SU-DHL-6 (cell line): Measurements from ENCODE around the gene TMEM235.

Experiments
- H2AFZ ChIP-seq: fragments of 200-600 bp; sonication (generic); 2 replicates; pipeline ENCODE4 v1.6.1; 2014; ENCODE audit warnings: low read depth, mild to moderate bottlenecking, moderate library complexity, mixed read lengths, antibody characterized with exemption, low read length; ENCODE audit not compliant: severe bottlenecking
- H3F3A ChIP-seq: fragments of 200-600 bp; shearing (Covaris generic); 2 replicates; pipeline ENCODE4 v1.6.0; 2016; ENCODE audit warnings: antibody characterized with exemption, mild to moderate bottlenecking; ENCODE audit not compliant: insufficient read depth
- H3K27ac ChIP-seq: fragments of 200-600 bp; sonication (generic); 2 replicates; pipeline ENCODE4 v1.5.1; 2016; ENCODE audit warnings: low read depth, mild to moderate bottlenecking, low read length, moderate library complexity, mixed read lengths
- H3K27me3 ChIP-seq: fragments of 200-600 bp; sonication (generic), shearing (Covaris generic); 2 replicates; pipeline ENCODE4 v1.6.0; 2014; ENCODE audit warnings: mild to moderate bottlenecking, low read length
- H3K36me3 ChIP-seq: fragments of 200-600 bp; sonication (generic); 2 replicates; pipeline ENCODE4 v1.6.1; 2014; ENCODE audit warnings: mild to moderate bottlenecking, low read length, mixed read lengths
- H3K4me2 ChIP-seq: fragments of 300-600, 200-600 bp; shearing (Covaris generic), sonication (generic); 2 replicates; pipeline ENCODE4 v1.6.0; 2014; ENCODE audit warnings: low read length, low read depth, mild to moderate bottlenecking; ENCODE audit not compliant: poor library complexity, severe bottlenecking
- H3K4me3 ChIP-seq: fragments of 200-600 bp; sonication (generic); 2 replicates; pipeline ENCODE4 v1.5.1; 2014; ENCODE audit warnings: antibody characterized with exemption, low read length, mild to moderate bottlenecking, mixed read lengths; ENCODE audit not compliant: insufficient read depth, poor library complexity, severe bottlenecking
- H3K79me2 ChIP-seq: fragments of 200-600 bp; sonication (generic); 2 replicates; pipeline ENCODE4 v1.6.1; 2014; ENCODE audit warnings: mild to moderate bottlenecking, low read length, moderate library complexity; ENCODE audit not compliant: insufficient read depth
- H3K9ac ChIP-seq: fragments of 200-600 bp; sonication (generic); 2 replicates; pipeline ENCODE4 v1.7.0; 2014; ENCODE audit warnings: mild to moderate bottlenecking, low read length
- H3K9me2 ChIP-seq: fragments of 200-600 bp; sonication (generic); replicated peaks from 2 replicates; pipeline ENCODE4 v1.6.1; 2014; ENCODE audit warnings: low read length; ENCODE audit not compliant: insufficient read depth
- H3K9me3 ChIP-seq: fragments of 200-600 bp; sonication (generic); 2 replicates; pipeline ENCODE4 v1.6.1; 2014; ENCODE audit warnings: low read length, mixed read lengths; ENCODE audit not compliant: insufficient read depth
- H4K20me1 ChIP-seq: fragments of 200-600 bp; sonication (generic); 2 replicates; pipeline ENCODE4 v1.6.1; 2014; ENCODE audit warnings: low read depth, mild to moderate bottlenecking, antibody characterized with exemption, low read length, moderate library complexity, mixed read lengths
- CTCF ChIP-seq: fragments of 200-600 bp; sonication (generic); IDR thresholded peaks from one replicate; pipeline ENCODE4 v1.5.1; 2017; ENCODE audit warnings: antibody characterized with exemption, mild to moderate bottlenecking, low read length, moderate library complexity; ENCODE audit not compliant: insufficient read depth, poor library complexity, severe bottlenecking
- EZH2phosphoT487 ChIP-seq: fragments of 200-600 bp; sonication (generic), shearing (Covaris generic); conservative IDR thresholded peaks from 2 replicates; pipeline ENCODE4 v1.6.1; 2018; ENCODE audit warnings: mild to moderate bottlenecking, antibody characterized with exemption, low read length, moderate library complexity, mixed read lengths

The TMEM235 gene

GRCh38 chr17:78230996-78231935 lies at the start of gene TMEM235:
TMEM235 (plus strand) TSS chr17:78231631; CDS start chr17:78232024, 393 bp downstream.
- H3K27me3 ChIP-seq, result no peaks in the 10 kb centered on the region
- H3K79me2 ChIP-seq, result no peaks in the 10 kb centered on the region
- no peak within 1 kb of the TSS for H3K4me3 ChIP-seq
- no peaks in the 10 kb centered on the region for H3K9me2 ChIP-seq
- no peak within 1 kb of the TSS for H2AFZ ChIP-seq
- no peak for TF ChIP-seq EZH2phosphoT487
- TF ChIP-seq CTCF, result no peak
- H3K9me3 ChIP-seq, result no peaks in the 10 kb centered on the region
- no peak within 1 kb of the TSS for H3K27ac ChIP-seq
- no peak within 1 kb of the TSS for H3K4me2 ChIP-seq
- peaks cover 1% of the 10 kb centered on the region; the same call in 1 of the 2 replicates for H3F3A ChIP-seq
- no peaks in the 10 kb centered on the region for H3K36me3 ChIP-seq
- no peaks in the 10 kb centered on the region for H4K20me1 ChIP-seq
- no peak within 1 kb of the TSS for H3K9ac ChIP-seq

GRCh38 chr17:78182504-78182903 lies 48.9 kb upstream of the TMEM235 start:
- TF ChIP-seq CTCF, result no peak
- no peak for TF ChIP-seq EZH2phosphoT487
- peaks cover 4% of the 10 kb centered on the region; the same call in 1 of the 2 replicates for H3K36me3 ChIP-seq
- no peak overlapping the region for H3K27ac ChIP-seq
- no peaks in the 10 kb centered on the region; the same call in 1 of the 2 replicates for H4K20me1 ChIP-seq
- H3K27me3 ChIP-seq, result no peaks in the 10 kb centered on the region
- H3K79me2 ChIP-seq, result peaks cover 17% of the 10 kb centered on the region
- no peak overlapping the region for H3K4me3 ChIP-seq
- H3F3A ChIP-seq, result 0 out of 2 replicates have a peak, but pooled peaks cover 17% of the 10 kb centered on the region
- H2AFZ ChIP-seq, result no peak overlapping the region
- no peak overlapping the region for H3K4me2 ChIP-seq
- H3K9me2 ChIP-seq, result no peaks in the 10 kb centered on the region
- H3K9me3 ChIP-seq, result no peaks in the 10 kb centered on the region
- no peak overlapping the region for H3K9ac ChIP-seq

GRCh38 chr17:78183916-78184315 lies 47.5 kb upstream of the TMEM235 start:
- no peaks in the 10 kb centered on the region for H3K27me3 ChIP-seq
- no peak overlapping the region for H3K9ac ChIP-seq
- no peak for TF ChIP-seq EZH2phosphoT487
- TF ChIP-seq CTCF, result no peak

More at GRCh38 chr17:78183916-78184315, 47.5 kb upstream of the TMEM235 start:
- Histone ChIP-seq H3K79me2 (peaks cover 31% of the 10 kb centered on the region), H3K9me3 (no peaks in the 10 kb centered on the region), H3K4me2 (no peak overlapping the region), H2AFZ (no peak overlapping the region), H3K27ac (no peak overlapping the region), H3F3A (peaks cover 23% of the 10 kb centered on the region; the same call in 1 of the 2 replicates), H3K9me2 (no peaks in the 10 kb centered on the region), H3K4me3 (no peak overlapping the region), H4K20me1 (no peaks in the 10 kb centered on the region; the same call in 1 of the 2 replicates), H3K36me3 (peaks cover 4% of the 10 kb centered on the region; the same call in 1 of the 2 replicates)
